ENCODE data around the gene C11orf24.

GRCh38 chr11:68224606-68225005 is 47.2 kb downstream of the C11orf24 start:
- TF ChIP-seq POLR2AphosphoS5 (IDR thresholded peaks at IDR 0.05; ENCODE audit: borderline replicate concordance, low read depth, low read length) (no peak), EZH2 (IDR thresholded peaks at IDR 0.05) (no peak)

All from SK-N-MC (cell line).